Glomerular visceral epithelial cell (primary cell): ENCODE results near the gene RMRP.

Experiments used
- DNase-seq: peaks from one replicate; pipeline ENCODE4 v3.0.0-alpha.2; 2016; ENCODE audit errors: extremely low spot score

Gene RMRP

GRCh38 chr9:35609820-35610163, 48.0 kb downstream of the RMRP start:
- DNase-seq, result no peak

GRCh38 chr9:35609001-35609819, 48.6 kb downstream of the RMRP start:
- no peak for DNase-seq

- DNase-seq, result no peak
Observed at GRCh38 chr9:35608221-35608620, 49.6 kb downstream of the RMRP start.
